Measurements from ENCODE around the gene NPB.

GRCh38 chr17:81939218-81939617 lies 37.2 kb downstream of the NPB start:
- no peak for TF ChIP-seq L3MBTL2 (conservative IDR thresholded peaks at IDR 0.05)
- TF ChIP-seq FOXM1 (IDR thresholded peaks at IDR 0.05; ENCODE audit: borderline replicate concordance): no peak
- TF ChIP-seq SP1 (IDR thresholded peaks at IDR 0.05): no peak
- TF ChIP-seq SUZ12 (IDR thresholded peaks at IDR 0.05): no peak
- no peak for TF ChIP-seq FOXA1 (IDR thresholded peaks at IDR 0.05)
- no peak for TF ChIP-seq TARDBP (IDR thresholded peaks at IDR 0.05)
